Measurements from ENCODE around the gene KPRP.

DNA sequence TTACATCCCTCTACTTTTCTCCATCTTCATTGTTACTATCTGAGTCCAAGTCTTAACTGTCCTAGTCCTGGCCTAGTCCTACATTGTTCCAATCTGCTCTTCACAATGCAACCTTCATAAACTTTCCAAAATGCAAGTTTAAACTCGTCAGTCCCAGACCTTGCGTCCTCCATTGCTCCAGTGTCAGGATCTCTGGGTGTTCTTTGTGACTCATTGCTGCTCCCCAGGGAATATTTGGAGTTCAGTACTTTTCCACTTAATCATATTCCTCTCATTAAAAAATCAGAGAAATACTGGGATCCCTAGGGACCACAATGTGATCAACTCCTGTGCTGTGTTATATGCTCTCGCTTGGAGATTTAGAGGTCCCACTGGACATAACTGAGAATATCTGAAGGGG lies 18.0 kb upstream of the KPRP start:
- TF ChIP-seq, protein P1, sequence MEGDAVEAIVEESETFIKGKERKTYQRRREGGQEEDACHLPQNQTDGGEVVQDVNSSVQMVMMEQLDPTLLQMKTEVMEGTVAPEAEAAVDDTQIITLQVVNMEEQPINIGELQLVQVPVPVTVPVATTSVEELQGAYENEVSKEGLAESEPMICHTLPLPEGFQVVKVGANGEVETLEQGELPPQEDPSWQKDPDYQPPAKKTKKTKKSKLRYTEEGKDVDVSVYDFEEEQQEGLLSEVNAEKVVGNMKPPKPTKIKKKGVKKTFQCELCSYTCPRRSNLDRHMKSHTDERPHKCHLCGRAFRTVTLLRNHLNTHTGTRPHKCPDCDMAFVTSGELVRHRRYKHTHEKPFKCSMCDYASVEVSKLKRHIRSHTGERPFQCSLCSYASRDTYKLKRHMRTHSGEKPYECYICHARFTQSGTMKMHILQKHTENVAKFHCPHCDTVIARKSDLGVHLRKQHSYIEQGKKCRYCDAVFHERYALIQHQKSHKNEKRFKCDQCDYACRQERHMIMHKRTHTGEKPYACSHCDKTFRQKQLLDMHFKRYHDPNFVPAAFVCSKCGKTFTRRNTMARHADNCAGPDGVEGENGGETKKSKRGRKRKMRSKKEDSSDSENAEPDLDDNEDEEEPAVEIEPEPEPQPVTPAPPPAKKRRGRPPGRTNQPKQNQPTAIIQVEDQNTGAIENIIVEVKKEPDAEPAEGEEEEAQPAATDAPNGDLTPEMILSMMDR (IDR thresholded peaks at IDR 0.05): no peak
- TF ChIP-seq EZH2 (IDR thresholded peaks at IDR 0.05) (no peak), EZH2phosphoT487 (IDR thresholded peaks at IDR 0.05) (no peak)

Data from neural progenitor cell (in vitro differentiated cells).